ENCODE results near the gene SEC24D. TPM values are rescaled to one million over a fixed set of nuclear protein-coding genes. Genes with fewer than 3 reads are reported as not detected.

SEC24D gene
- total and polyA plus RNA-seq, 2 experiments from 2014 or later = 37.6 to 94.8 TPM

DNA sequence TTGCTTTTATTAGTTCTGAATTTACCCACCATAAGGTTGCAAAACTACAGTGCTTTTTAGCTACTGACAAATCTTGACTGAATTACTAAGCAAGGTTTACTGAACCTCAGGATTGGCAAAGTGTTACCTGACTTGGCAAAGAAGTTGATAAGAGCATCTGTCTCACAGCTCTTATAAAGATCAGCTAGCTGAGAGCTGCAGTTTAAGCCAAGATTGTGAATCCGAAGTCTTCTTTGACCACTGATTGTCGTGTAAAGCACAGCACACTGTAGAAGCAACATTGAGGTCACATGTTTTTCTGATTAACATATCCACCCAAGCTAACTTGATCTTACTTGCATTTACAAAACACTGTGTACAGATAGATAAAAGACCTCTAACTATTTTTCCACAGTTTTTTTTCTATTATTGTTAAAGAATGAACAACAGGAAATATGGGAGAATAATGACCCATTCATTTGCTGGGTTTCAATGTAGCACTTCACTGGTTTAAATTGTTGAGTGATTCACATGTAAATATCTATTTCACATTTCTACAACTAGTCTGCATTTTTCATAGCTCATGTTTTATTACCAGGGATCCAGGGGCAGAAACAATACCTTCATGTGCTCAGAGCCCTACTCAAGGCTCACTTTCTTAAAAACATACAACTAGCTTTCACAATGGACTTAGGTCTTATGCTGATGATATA, 96.8 kb downstream of the SEC24D start:
- H3K27ac Mint-ChIP-seq = peak overlapping the region; percentile 21; the same call in 1 of the 2 replicates
- H3K27me3 Mint-ChIP-seq (ENCODE audit: insufficient read depth, low read depth, poor library complexity) = no peaks in the 10 kb centered on the region
- Histone ChIP-seq H3K4me1 (ENCODE audit: insufficient read depth) (0 out of 2 replicates have a peak, but pooled peaks cover 6% of the 10 kb centered on the region), H2AFZ (no peak overlapping the region), H3F3A (replicated peaks; ENCODE audit: low read depth) (no peaks in the 10 kb centered on the region; the same call in 1 of the 2 replicates), H3K27ac (ENCODE audit: low read depth) (no peak overlapping the region), H3K36me3 (ENCODE audit: insufficient read depth) (peaks cover 36% of the 10 kb centered on the region), H3K79me2 (replicated peaks; ENCODE audit: insufficient read depth) (no peaks in the 10 kb centered on the region), H4K20me1 (replicated peaks; ENCODE audit: insufficient read depth) (no peaks in the 10 kb centered on the region), H3K4me3 (no peak overlapping the region), H3K27me3 (ENCODE audit: insufficient read depth) (no peaks in the 10 kb centered on the region), H3K4me2 (no peak overlapping the region), H3K9me2 (ENCODE audit: insufficient read depth) (no peaks in the 10 kb centered on the region)
- ATAC-seq (no peak), DNase-seq (ENCODE audit: low spot score) (no peak)
- TF ChIP-seq CREB1 (CRISPR knock-in tag; IDR thresholded peaks at IDR 0.05; ENCODE audit: low read depth) (no peak), ZNF331 (CRISPR knock-in tag; IDR thresholded peaks at IDR 0.05; ENCODE audit: low read depth) (no peak), EZH2phosphoT487 (IDR thresholded peaks at IDR 0.05; ENCODE audit: unreplicated experiment) (no peak), POLR2AphosphoS5 (IDR thresholded peaks at IDR 0.05; ENCODE audit: low read depth) (no peak), ZNF114 (CRISPR knock-in tag; IDR thresholded peaks at IDR 0.05) (no peak), STAT1 (IDR thresholded peaks at IDR 0.05; ENCODE audit: unreplicated experiment) (no peak), JUNB (IDR thresholded peaks at IDR 0.05; ENCODE audit: unreplicated experiment) (no peak), EZH2 (IDR thresholded peaks at IDR 0.05; ENCODE audit: low read depth, unreplicated experiment) (no peak), NANOG (IDR thresholded peaks at IDR 0.05; ENCODE audit: borderline replicate concordance) (no peak)
- TF ChIP-seq, protein P1, sequence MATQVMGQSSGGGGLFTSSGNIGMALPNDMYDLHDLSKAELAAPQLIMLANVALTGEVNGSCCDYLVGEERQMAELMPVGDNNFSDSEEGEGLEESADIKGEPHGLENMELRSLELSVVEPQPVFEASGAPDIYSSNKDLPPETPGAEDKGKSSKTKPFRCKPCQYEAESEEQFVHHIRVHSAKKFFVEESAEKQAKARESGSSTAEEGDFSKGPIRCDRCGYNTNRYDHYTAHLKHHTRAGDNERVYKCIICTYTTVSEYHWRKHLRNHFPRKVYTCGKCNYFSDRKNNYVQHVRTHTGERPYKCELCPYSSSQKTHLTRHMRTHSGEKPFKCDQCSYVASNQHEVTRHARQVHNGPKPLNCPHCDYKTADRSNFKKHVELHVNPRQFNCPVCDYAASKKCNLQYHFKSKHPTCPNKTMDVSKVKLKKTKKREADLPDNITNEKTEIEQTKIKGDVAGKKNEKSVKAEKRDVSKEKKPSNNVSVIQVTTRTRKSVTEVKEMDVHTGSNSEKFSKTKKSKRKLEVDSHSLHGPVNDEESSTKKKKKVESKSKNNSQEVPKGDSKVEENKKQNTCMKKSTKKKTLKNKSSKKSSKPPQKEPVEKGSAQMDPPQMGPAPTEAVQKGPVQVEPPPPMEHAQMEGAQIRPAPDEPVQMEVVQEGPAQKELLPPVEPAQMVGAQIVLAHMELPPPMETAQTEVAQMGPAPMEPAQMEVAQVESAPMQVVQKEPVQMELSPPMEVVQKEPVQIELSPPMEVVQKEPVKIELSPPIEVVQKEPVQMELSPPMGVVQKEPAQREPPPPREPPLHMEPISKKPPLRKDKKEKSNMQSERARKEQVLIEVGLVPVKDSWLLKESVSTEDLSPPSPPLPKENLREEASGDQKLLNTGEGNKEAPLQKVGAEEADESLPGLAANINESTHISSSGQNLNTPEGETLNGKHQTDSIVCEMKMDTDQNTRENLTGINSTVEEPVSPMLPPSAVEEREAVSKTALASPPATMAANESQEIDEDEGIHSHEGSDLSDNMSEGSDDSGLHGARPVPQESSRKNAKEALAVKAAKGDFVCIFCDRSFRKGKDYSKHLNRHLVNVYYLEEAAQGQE (IDR thresholded peaks at IDR 0.05; ENCODE audit: unreplicated experiment) = no peak
- TF ChIP-seq, protein P2, sequence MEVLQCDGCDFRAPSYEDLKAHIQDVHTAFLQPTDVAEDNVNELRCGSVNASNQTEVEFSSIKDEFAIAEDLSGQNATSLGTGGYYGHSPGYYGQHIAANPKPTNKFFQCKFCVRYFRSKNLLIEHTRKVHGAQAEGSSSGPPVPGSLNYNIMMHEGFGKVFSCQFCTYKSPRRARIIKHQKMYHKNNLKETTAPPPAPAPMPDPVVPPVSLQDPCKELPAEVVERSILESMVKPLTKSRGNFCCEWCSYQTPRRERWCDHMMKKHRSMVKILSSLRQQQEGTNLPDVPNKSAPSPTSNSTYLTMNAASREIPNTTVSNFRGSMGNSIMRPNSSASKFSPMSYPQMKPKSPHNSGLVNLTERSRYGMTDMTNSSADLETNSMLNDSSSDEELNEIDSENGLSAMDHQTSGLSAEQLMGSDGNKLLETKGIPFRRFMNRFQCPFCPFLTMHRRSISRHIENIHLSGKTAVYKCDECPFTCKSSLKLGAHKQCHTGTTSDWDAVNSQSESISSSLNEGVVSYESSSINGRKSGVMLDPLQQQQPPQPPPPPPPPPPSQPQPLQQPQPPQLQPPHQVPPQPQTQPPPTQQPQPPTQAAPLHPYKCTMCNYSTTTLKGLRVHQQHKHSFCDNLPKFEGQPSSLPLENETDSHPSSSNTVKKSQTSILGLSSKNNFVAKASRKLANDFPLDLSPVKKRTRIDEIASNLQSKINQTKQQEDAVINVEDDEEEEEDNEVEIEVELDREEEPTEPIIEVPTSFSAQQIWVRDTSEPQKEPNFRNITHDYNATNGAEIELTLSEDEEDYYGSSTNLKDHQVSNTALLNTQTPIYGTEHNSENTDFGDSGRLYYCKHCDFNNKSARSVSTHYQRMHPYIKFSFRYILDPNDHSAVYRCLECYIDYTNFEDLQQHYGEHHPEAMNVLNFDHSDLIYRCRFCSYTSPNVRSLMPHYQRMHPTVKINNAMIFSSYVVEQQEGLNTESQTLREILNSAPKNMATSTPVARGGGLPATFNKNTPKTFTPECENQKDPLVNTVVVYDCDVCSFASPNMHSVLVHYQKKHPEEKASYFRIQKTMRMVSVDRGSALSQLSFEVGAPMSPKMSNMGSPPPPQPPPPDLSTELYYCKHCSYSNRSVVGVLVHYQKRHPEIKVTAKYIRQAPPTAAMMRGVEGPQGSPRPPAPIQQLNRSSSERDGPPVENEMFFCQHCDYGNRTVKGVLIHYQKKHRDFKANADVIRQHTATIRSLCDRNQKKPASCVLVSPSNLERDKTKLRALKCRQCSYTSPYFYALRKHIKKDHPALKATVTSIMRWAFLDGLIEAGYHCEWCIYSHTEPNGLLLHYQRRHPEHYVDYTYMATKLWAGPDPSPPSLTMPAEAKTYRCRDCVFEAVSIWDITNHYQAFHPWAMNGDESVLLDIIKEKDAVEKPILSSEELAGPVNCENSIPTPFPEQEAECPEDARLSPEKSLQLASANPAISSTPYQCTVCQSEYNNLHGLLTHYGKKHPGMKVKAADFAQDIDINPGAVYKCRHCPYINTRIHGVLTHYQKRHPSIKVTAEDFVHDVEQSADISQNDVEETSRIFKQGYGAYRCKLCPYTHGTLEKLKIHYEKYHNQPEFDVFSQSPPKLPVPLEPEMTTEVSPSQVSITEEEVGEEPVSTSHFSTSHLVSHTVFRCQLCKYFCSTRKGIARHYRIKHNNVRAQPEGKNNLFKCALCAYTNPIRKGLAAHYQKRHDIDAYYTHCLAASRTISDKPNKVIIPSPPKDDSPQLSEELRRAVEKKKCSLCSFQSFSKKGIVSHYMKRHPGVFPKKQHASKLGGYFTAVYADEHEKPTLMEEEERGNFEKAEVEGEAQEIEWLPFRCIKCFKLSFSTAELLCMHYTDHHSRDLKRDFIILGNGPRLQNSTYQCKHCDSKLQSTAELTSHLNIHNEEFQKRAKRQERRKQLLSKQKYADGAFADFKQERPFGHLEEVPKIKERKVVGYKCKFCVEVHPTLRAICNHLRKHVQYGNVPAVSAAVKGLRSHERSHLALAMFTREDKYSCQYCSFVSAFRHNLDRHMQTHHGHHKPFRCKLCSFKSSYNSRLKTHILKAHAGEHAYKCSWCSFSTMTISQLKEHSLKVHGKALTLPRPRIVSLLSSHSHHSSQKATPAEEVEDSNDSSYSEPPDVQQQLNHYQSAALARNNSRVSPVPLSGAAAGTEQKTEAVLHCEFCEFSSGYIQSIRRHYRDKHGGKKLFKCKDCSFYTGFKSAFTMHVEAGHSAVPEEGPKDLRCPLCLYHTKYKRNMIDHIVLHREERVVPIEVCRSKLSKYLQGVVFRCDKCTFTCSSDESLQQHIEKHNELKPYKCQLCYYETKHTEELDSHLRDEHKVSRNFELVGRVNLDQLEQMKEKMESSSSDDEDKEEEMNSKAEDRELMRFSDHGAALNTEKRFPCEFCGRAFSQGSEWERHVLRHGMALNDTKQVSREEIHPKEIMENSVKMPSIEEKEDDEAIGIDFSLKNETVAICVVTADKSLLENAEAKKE (CRISPR knock-in tag; IDR thresholded peaks at IDR 0.05) = no peak
- TF ChIP-seq, protein P3, sequence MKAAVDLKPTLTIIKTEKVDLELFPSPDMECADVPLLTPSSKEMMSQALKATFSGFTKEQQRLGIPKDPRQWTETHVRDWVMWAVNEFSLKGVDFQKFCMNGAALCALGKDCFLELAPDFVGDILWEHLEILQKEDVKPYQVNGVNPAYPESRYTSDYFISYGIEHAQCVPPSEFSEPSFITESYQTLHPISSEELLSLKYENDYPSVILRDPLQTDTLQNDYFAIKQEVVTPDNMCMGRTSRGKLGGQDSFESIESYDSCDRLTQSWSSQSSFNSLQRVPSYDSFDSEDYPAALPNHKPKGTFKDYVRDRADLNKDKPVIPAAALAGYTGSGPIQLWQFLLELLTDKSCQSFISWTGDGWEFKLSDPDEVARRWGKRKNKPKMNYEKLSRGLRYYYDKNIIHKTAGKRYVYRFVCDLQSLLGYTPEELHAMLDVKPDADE (IDR thresholded peaks at IDR 0.05) = no peak
- TF ChIP-seq, protein P4, sequence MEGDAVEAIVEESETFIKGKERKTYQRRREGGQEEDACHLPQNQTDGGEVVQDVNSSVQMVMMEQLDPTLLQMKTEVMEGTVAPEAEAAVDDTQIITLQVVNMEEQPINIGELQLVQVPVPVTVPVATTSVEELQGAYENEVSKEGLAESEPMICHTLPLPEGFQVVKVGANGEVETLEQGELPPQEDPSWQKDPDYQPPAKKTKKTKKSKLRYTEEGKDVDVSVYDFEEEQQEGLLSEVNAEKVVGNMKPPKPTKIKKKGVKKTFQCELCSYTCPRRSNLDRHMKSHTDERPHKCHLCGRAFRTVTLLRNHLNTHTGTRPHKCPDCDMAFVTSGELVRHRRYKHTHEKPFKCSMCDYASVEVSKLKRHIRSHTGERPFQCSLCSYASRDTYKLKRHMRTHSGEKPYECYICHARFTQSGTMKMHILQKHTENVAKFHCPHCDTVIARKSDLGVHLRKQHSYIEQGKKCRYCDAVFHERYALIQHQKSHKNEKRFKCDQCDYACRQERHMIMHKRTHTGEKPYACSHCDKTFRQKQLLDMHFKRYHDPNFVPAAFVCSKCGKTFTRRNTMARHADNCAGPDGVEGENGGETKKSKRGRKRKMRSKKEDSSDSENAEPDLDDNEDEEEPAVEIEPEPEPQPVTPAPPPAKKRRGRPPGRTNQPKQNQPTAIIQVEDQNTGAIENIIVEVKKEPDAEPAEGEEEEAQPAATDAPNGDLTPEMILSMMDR (conservative IDR thresholded peaks at IDR 0.05; ENCODE audit: low read depth in 2 of 2) = no peak
- no peak overlapping the region for H3K4me3 Mint-ChIP-seq
- peaks cover 49% of the 10 kb centered on the region for H3K36me3 Mint-ChIP-seq (ENCODE audit: low read depth)
- H3K4me1 Mint-ChIP-seq = peaks cover 3% of the 10 kb centered on the region; the same call in 2 of the 3 replicates
- H3K9me3 Mint-ChIP-seq = no peaks in the 10 kb centered on the region
